HEK293 (cell line): ENCODE data around the gene PGA5.

Experiments
- CTCF ChIA-PET: fragments of 350-600 bp; formaldehyde crosslinking; extraction: SDS; loops from one replicate; lab custom pipeline; 2021; ENCODE audit warnings: antibody characterized with exemption; lab: Yijun Ruan, JAX
- POLR2A ChIA-PET: fragments of 300-600 bp; formaldehyde crosslinking; extraction: SDS; loops from one replicate; lab custom pipeline; 2020; ENCODE audit warnings: antibody characterized with exemption, inconsistent platforms; lab: Yijun Ruan, JAX
- H3K27ac ChIP-seq: fragments of 200-500 bp; sonication (Bioruptor generic); 2 replicates; pipeline ENCODE4 v1.5.1; 2014; ENCODE audit warnings: low read depth, low read length, control low read depth, inconsistent platforms; ENCODE audit errors: extremely low read depth
- H3K36me3 ChIP-seq, 2 experiments: fragments of 200-500 bp in 1 of 2; sonication (Bioruptor generic) in 1 of 2; 1 replicate in 1 of 2; 2 replicates in 1 of 2; pipeline ENCODE4 v1.5.1; 2014 to 2017; ENCODE audit warnings: inconsistent platforms in 2 of 2, low read length in 2 of 2; ENCODE audit not compliant: control insufficient read depth in 2 of 2, insufficient read depth in 1 of 2
- H3K4me1 ChIP-seq: fragments of 200-500 bp; sonication (Bioruptor generic); 2 replicates; pipeline ENCODE4 v1.5.1; 2014; ENCODE audit warnings: mild to moderate bottlenecking, low read length, inconsistent platforms; ENCODE audit not compliant: control insufficient read depth, insufficient read depth
- H3K4me3 ChIP-seq: 2 replicates; pipeline ENCODE4 v1.5.1; 2011; ENCODE audit warnings: low read depth, mild to moderate bottlenecking, control low read depth, low read length, moderate library complexity
- H3K9me3 ChIP-seq: fragments of 200-500 bp; sonication (Bioruptor generic); 2 replicates; pipeline ENCODE4 v1.5.1; 2014; ENCODE audit warnings: low read depth, low read length, inconsistent platforms; ENCODE audit not compliant: control insufficient read depth, insufficient read depth
- KLF9 ChIP-seq: fragments of 450-650 bp; formaldehyde crosslinking; IDR thresholded peaks from 2 replicates; pipeline ENCODE4 v1.5.1; 2016; ENCODE audit warnings: missing biosample characterization, missing genetic modification characterization, low read depth
- MZF1 ChIP-seq: fragments of 450-650 bp; formaldehyde crosslinking; IDR thresholded peaks from 2 replicates; pipeline ENCODE4 v1.5.1; 2017; ENCODE audit warnings: missing biosample characterization, missing genetic modification characterization, borderline replicate concordance
- PRDM6 ChIP-seq: fragments of 450-650 bp; formaldehyde crosslinking; IDR thresholded peaks from 2 replicates; pipeline ENCODE4 v1.5.1; 2017; ENCODE audit warnings: missing biosample characterization, missing genetic modification characterization
- REPIN1 ChIP-seq: fragments of 450-650 bp; formaldehyde crosslinking; IDR thresholded peaks from 2 replicates; pipeline ENCODE4 v1.5.1; 2017; ENCODE audit warnings: missing biosample characterization, missing genetic modification characterization, low read depth
- YY2 ChIP-seq: fragments of 450-650 bp; formaldehyde crosslinking; IDR thresholded peaks from 2 replicates; pipeline ENCODE4 v1.5.1; 2016; ENCODE audit warnings: missing biosample characterization, missing genetic modification characterization
- ZBTB21 ChIP-seq: fragments of 450-650 bp; formaldehyde crosslinking; IDR thresholded peaks from 2 replicates; pipeline ENCODE4 v1.5.1; 2017; ENCODE audit warnings: missing biosample characterization, missing genetic modification characterization
- ZFP37 ChIP-seq: fragments of 450-650 bp; formaldehyde crosslinking; IDR thresholded peaks from 2 replicates; pipeline ENCODE4 v1.5.1; 2016; ENCODE audit warnings: missing biosample characterization, missing genetic modification characterization
- ZNF132 ChIP-seq: fragments of 450-650 bp; formaldehyde crosslinking; IDR thresholded peaks from 2 replicates; pipeline ENCODE4 v1.5.1; 2017; ENCODE audit warnings: missing biosample characterization, missing genetic modification characterization, borderline replicate concordance
- ZNF133 ChIP-seq: fragments of 450-650 bp; formaldehyde crosslinking; IDR thresholded peaks from 2 replicates; pipeline ENCODE4 v1.5.1; 2016; ENCODE audit warnings: missing biosample characterization, missing genetic modification characterization
- ZNF184 ChIP-seq: fragments of 450-650 bp; IDR thresholded peaks from 2 replicates; pipeline ENCODE4 v1.5.1; 2018; ENCODE audit warnings: missing biosample characterization, mild to moderate bottlenecking, missing genetic modification characterization
- ZNF211 ChIP-seq: fragments of 450-650 bp; formaldehyde crosslinking; IDR thresholded peaks from 2 replicates; pipeline ENCODE4 v1.5.1; 2016; ENCODE audit warnings: low read depth, missing biosample characterization, missing genetic modification characterization
- ZNF221 ChIP-seq: fragments of 450-650 bp; formaldehyde crosslinking; IDR thresholded peaks from 2 replicates; pipeline ENCODE4 v1.5.1; 2017; ENCODE audit warnings: missing biosample characterization, missing genetic modification characterization, borderline replicate concordance
- ZNF311 ChIP-seq: fragments of 450-650 bp; formaldehyde crosslinking; IDR thresholded peaks from 2 replicates; pipeline ENCODE4 v1.5.1; 2017; ENCODE audit warnings: missing biosample characterization, missing genetic modification characterization, borderline replicate concordance
- ZNF37A ChIP-seq: fragments of 450-650 bp; IDR thresholded peaks from 2 replicates; pipeline ENCODE4 v1.5.1; 2018; ENCODE audit warnings: missing biosample characterization, missing genetic modification characterization
- ZNF398 ChIP-seq: fragments of 450-650 bp; formaldehyde crosslinking; IDR thresholded peaks from 2 replicates; pipeline ENCODE4 v1.5.1; 2017; ENCODE audit warnings: missing biosample characterization, missing genetic modification characterization
- ZNF48 ChIP-seq: fragments of 450-650 bp; formaldehyde crosslinking; IDR thresholded peaks from 2 replicates; pipeline ENCODE4 v1.5.1; 2016; ENCODE audit warnings: missing biosample characterization, missing genetic modification characterization
- ZNF548 ChIP-seq: fragments of 450-650 bp; formaldehyde crosslinking; IDR thresholded peaks from 2 replicates; pipeline ENCODE4 v1.5.1; 2016; ENCODE audit warnings: missing biosample characterization, missing genetic modification characterization
- ZNF555 ChIP-seq: fragments of 450-650 bp; formaldehyde crosslinking; conservative IDR thresholded peaks from 2 replicates; pipeline ENCODE4 v1.5.1; 2017; ENCODE audit warnings: missing biosample characterization, mild to moderate bottlenecking, missing genetic modification characterization, inconsistent platforms
- ZNF623 ChIP-seq: fragments of 450-650 bp; formaldehyde crosslinking; IDR thresholded peaks from 2 replicates; pipeline ENCODE4 v1.5.1; 2016; ENCODE audit warnings: missing biosample characterization, missing genetic modification characterization
- ZNF645 ChIP-seq: fragments of 450-650 bp; formaldehyde crosslinking; IDR thresholded peaks from 2 replicates; pipeline ENCODE4; 2016; ENCODE audit warnings: missing biosample characterization, missing genetic modification characterization
- TF ChIP-seq, protein P1 (sequence below): fragments of 450-650 bp; formaldehyde crosslinking; IDR thresholded peaks from 2 replicates; pipeline ENCODE4 v1.5.1; 2016; ENCODE audit warnings: missing biosample characterization, missing genetic modification characterization

PGA5 gene

GRCh38 chr11:61274084-61274483 is 33.1 kb downstream of the PGA5 start:
- Histone ChIP-seq H3K9me3 (no peaks in the 10 kb centered on the region), H3K4me1 (no peaks in the 10 kb centered on the region), H3K27ac (no peak overlapping the region), H3K4me3 (no peak overlapping the region), H3K36me3 (peaks cover 0 to 22% of the 10 kb centered on the region in 2 experiments; a peak in 1 of 3 replicates)
- ChIA-PET POLR2A (no interaction called here), CTCF (no interaction called here)
- TF ChIP-seq, protein P1, sequence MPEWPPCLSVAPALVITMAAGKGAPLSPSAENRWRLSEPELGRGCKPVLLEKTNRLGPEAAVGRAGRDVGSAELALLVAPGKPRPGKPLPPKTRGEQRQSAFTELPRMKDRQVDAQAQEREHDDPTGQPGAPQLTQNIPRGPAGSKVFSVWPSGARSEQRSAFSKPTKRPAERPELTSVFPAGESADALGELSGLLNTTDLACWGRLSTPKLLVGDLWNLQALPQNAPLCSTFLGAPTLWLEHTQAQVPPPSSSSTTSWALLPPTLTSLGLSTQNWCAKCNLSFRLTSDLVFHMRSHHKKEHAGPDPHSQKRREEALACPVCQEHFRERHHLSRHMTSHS (tag by site-specific recombination), result no peak
- TF ChIP-seq ZNF37A (tag by site-specific recombination) (no peak), ZNF221 (tag by site-specific recombination) (no peak), ZNF48 (tag by site-specific recombination) (no peak), PRDM6 (no peak), ZNF645 (tag by site-specific recombination) (no peak), ZNF311 (tag by site-specific recombination) (no peak), ZNF184 (tag by site-specific recombination) (no peak), ZNF555 (tag by site-specific recombination) (no peak), ZBTB21 (tag by site-specific recombination) (no peak), ZFP37 (tag by site-specific recombination) (no peak), ZNF211 (tag by site-specific recombination) (no peak), ZNF132 (tag by site-specific recombination) (no peak)

DNA sequence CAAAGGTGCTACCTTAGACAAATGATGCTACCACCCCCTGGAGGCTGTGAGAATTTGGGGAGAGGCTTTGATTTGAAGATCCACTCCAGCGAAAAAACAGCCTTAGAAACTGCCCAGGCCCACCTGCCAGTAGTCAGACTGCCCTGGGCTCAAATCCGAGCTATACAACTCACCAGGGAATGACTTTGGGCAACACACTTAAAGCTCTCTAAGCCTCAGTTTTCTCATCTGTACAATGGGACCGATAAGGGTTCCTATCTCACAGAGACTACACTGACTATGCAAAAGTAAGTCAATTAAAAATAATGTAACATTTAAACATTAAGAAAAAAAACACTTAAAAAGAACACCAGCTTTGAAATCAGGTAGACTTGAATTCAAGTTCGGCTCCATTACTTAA is 34.2 kb downstream of the PGA5 start:
- no peak for TF ChIP-seq MZF1 (tag by site-specific recombination)
- no peak for TF ChIP-seq ZNF548 (tag by site-specific recombination)
- TF ChIP-seq YY2, result no peak
- TF ChIP-seq ZNF133 (tag by site-specific recombination), result no peak
- no peak for TF ChIP-seq REPIN1 (tag by site-specific recombination)
- TF ChIP-seq KLF9, result no peak
- TF ChIP-seq ZNF623 (tag by site-specific recombination), result no peak
- TF ChIP-seq ZNF398 (tag by site-specific recombination), result no peak
- H3K9me3 ChIP-seq, result no peaks in the 10 kb centered on the region

More for the DNA sequence above, 34.2 kb downstream of the PGA5 start:
- Histone ChIP-seq H3K4me1 (no peaks in the 10 kb centered on the region), H3K4me3 (no peak overlapping the region), H3K36me3 (peaks cover 0 to 24% of the 10 kb centered on the region in 2 experiments; a peak in 1 of 3 replicates), H3K27ac (no peak overlapping the region)
- ChIA-PET CTCF (interaction anchor here (0.6 to 1.1 kb wide), 3 partner anchors 14 to 515 kb away, joined by 3 to 4 read pairs (median 3); no protein-coding TSS in a partner anchor), POLR2A (no interaction called here)
